Adipocyte (in vitro differentiated cells): ENCODE data around the gene ASTN2.
"Not testable (repeated sequence)": the region's sequence is repeated elsewhere in the genome, so short reads cannot be mapped to it uniquely, and the experiment has no call there.

Source experiments
- DNase-seq: peaks from one replicate; pipeline ENCODE4 v3.0.0-alpha.2; 2015; ENCODE audit warnings: low read depth
- H3K27me3 ChIP-seq: replicated peaks from 2 replicates; pipeline ENCODE4 v1.7.0; 2013; ENCODE audit warnings: mild to moderate bottlenecking, low read length, moderate library complexity; ENCODE audit not compliant: control insufficient read depth, insufficient read depth
- H3K36me3 ChIP-seq: 2 replicates; pipeline ENCODE4 v1.7.0; 2013; ENCODE audit warnings: low read length, mild to moderate bottlenecking, moderate library complexity; ENCODE audit not compliant: control insufficient read depth, insufficient read depth, severe bottlenecking
- H3K4me1 ChIP-seq: 2 replicates; pipeline ENCODE4 v1.7.0; 2013; ENCODE audit warnings: mild to moderate bottlenecking, low read length, moderate library complexity; ENCODE audit not compliant: control insufficient read depth, insufficient read depth
- H3K4me3 ChIP-seq: 2 replicates; pipeline ENCODE4 v1.7.0; 2013; ENCODE audit warnings: mild to moderate bottlenecking, low read length, moderate library complexity
- H3K9ac ChIP-seq: 2 replicates; pipeline ENCODE4 v1.7.0; 2013; ENCODE audit warnings: mild to moderate bottlenecking, low read length, moderate library complexity
- H3K9me3 ChIP-seq: 2 replicates; pipeline ENCODE4 v1.7.0; 2013; ENCODE audit warnings: mild to moderate bottlenecking, low read length, moderate library complexity; ENCODE audit not compliant: control insufficient read depth

The ASTN2 gene

DNA sequence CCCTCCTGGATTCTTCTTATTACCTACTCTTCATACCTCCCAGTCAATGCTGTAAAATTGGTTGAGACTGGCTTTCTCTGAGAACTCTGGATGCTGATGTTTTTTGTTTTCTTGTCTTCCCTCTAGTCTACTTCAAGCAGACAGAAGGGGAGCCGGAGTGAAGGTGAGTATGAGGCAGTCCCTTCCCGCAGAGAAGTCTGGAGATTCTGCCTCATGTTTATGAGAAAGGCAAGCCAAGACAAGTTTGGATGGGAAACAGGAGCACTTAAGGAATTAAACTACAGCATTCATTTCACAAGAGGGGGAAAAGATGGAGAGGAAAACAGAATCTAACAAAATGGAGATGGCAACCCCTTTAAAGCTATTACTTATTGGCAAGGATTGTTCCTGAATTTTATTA is 481.6 kb downstream of the ASTN2 start:
- H3K4me3 ChIP-seq, result no peak overlapping the region
- H3K27me3 ChIP-seq, result peaks cover 20% of the 10 kb centered on the region
- no peaks in the 10 kb centered on the region for H3K36me3 ChIP-seq
- H3K4me1 ChIP-seq, result no peaks in the 10 kb centered on the region
- no peak for DNase-seq
- H3K9ac ChIP-seq, result no peak overlapping the region
- no peaks in the 10 kb centered on the region for H3K9me3 ChIP-seq

GRCh38 chr9:116929621-116930020 is 485.2 kb downstream of the ASTN2 start:
- H3K4me1 ChIP-seq, result no peaks in the 10 kb centered on the region
- H3K9ac ChIP-seq, result no peak overlapping the region
- no peaks in the 10 kb centered on the region for H3K9me3 ChIP-seq
- no peak overlapping the region for H3K4me3 ChIP-seq
- peaks cover 26% of the 10 kb centered on the region for H3K27me3 ChIP-seq
- no peaks in the 10 kb centered on the region for H3K36me3 ChIP-seq
- DNase-seq, result no peak

GRCh38 chr9:116928884-116929283 is 486.0 kb downstream of the ASTN2 start:
- Histone ChIP-seq H3K4me3 (no peak overlapping the region), H3K36me3 (no peaks in the 10 kb centered on the region), H3K27me3 (peaks cover 26% of the 10 kb centered on the region), H3K4me1 (no peaks in the 10 kb centered on the region), H3K9me3 (no peaks in the 10 kb centered on the region), H3K9ac (no peak overlapping the region)
- no peak for DNase-seq

DNA sequence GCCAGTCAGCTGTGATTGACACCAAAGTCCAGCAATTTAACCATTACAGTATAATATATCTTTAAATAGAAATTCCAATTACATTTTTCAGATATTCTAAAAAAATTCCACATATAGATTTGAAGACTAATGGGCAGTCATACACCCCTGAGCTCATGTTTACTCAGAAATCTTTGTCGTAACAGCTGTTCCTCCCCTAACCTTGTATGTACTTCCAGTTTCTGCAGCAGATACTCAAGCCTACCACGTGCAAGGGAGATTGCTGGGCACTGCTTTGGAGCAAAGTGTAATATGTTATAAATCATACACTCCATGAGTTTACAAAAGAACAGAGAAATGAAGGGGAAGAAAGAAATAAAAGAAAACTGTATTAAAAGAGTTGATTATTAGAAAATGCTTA is 486.6 kb downstream of the ASTN2 start:
- no peak overlapping the region for H3K9ac ChIP-seq
- H3K4me1 ChIP-seq, result no peaks in the 10 kb centered on the region
- no peak overlapping the region for H3K4me3 ChIP-seq
- DNase-seq, result no peak
- no peaks in the 10 kb centered on the region for H3K9me3 ChIP-seq
- H3K27me3 ChIP-seq, result peaks cover 26% of the 10 kb centered on the region
- no peaks in the 10 kb centered on the region for H3K36me3 ChIP-seq

DNA sequence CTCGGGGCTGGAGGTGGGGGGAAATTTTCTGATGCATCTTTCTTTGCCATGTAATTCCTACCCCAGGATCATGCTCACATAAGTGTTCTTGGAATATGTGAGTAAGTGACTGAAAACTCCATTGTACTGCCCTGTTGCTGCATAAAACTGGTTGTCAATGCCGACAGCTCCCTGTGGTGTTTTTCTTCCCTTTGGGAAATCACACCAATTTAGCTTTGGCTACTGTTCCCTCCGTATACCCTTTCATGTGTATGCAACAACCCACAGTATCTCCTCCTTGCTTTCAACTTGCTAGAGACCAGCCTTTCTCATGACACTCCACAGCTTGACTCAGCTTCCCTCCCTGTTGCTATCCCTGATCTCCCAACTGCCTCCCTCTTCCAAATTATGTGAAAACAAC is 487.1 kb downstream of the ASTN2 start:
- no peaks in the 10 kb centered on the region for H3K9me3 ChIP-seq
- H3K9ac ChIP-seq, result no peak overlapping the region
- no peak overlapping the region for H3K4me3 ChIP-seq
- DNase-seq, result no peak
- H3K36me3 ChIP-seq, result no peaks in the 10 kb centered on the region
- H3K27me3 ChIP-seq, result peaks cover 26% of the 10 kb centered on the region
- no peaks in the 10 kb centered on the region for H3K4me1 ChIP-seq

DNA sequence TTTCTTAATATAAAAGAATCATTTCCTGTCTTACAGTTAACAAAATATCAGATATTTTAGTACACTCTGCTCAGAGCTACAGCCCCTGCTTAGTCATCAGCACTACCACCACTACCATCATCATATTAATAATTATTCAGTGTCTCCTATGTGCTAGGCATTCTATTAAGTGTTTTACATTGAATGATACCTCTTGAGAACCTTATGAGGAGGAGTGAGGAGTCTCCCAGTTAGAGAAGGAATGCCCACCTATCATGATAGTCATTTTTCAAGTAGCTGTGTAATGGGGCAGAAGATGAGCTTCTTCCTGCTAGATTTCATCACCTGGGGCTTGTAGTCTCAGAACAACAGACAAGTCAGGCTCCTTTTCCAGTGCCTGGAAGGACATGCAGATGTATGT is 489.7 kb downstream of the ASTN2 start:
- H3K4me3 ChIP-seq, result no peak overlapping the region
- H3K9me3 ChIP-seq, result no peaks in the 10 kb centered on the region
- no peaks in the 10 kb centered on the region for H3K36me3 ChIP-seq
- no peak for DNase-seq
- H3K4me1 ChIP-seq, result no peaks in the 10 kb centered on the region
- H3K9ac ChIP-seq, result no peak overlapping the region
- H3K27me3 ChIP-seq, result peaks cover 20% of the 10 kb centered on the region

GRCh38 chr9:116924462-116925110 is 490.3 kb downstream of the ASTN2 start:
- Histone ChIP-seq H3K9ac (no peak overlapping the region), H3K27me3 (peaks cover 20% of the 10 kb centered on the region), H3K9me3 (no peaks in the 10 kb centered on the region), H3K4me1 (no peaks in the 10 kb centered on the region), H3K36me3 (no peaks in the 10 kb centered on the region), H3K4me3 (no peak overlapping the region)
- DNase-seq, result no peak

DNA sequence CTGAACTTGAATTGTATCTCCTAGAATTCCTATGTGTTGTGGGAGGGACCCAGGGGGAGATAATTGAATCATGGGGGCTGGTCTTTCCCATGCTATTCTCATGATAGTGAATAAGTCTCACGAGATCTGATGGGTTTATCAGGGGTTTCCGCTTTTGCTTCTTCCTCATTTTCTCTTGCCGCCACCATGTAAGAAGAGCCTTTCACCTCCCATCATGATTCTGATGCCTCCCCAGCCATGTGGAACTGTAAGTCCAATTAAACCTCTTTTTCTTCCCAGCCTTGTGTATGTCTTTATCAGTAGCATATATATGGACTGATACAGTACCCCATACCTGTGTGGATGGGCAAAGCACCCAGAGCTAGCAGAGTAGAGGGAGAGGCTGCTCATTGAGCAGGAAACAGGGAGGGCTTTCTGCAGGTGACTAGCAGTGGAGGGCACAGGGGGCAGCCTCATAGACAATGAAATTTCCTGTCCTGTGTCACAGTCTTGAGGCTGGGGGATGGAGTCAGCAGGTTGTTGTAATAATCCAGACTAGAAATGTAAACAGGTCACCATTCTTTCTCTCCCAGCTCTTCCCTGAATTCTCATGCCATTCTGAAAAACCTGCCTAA is 496.9 kb downstream of the ASTN2 start:
- peaks cover 20% of the 10 kb centered on the region for H3K27me3 ChIP-seq
- DNase-seq, H3K9me3 ChIP-seq, H3K4me1 ChIP-seq, H3K4me3 ChIP-seq, H3K9ac ChIP-seq, H3K36me3 ChIP-seq: not testable (repeated sequence)

GRCh38 chr9:116913536-116913935 is 501.3 kb downstream of the ASTN2 start:
- H3K27me3 ChIP-seq, result peaks cover 26% of the 10 kb centered on the region
- H3K9me3 ChIP-seq, result no peaks in the 10 kb centered on the region
- H3K36me3 ChIP-seq, result no peaks in the 10 kb centered on the region
- H3K9ac ChIP-seq, result no peak overlapping the region
- H3K4me1 ChIP-seq, result peaks cover 7% of the 10 kb centered on the region
- no peak overlapping the region for H3K4me3 ChIP-seq
- DNase-seq, result no peak

DNA sequence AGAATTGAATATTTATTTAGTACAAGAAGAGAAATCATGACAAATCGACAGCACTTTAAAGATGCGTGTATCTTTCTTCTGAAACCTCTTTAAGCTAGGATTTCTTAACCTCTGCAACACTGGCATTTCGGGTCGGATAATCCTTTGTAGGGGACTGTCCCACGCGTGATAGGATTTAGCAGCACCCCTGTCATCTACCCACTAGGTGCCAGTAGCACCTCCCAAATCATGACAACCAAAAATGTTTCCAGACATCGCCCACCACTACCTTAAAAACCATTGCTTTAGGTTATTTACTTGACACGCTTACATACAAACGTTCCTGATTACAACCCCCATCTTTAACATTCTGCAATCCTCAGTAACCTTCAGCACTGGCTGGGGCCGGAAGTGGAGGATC is 504.7 kb downstream of the ASTN2 start:
- no peak overlapping the region for H3K4me3 ChIP-seq
- H3K4me1 ChIP-seq, result peaks cover 7% of the 10 kb centered on the region
- H3K9me3 ChIP-seq, result no peaks in the 10 kb centered on the region
- H3K9ac ChIP-seq, result no peak overlapping the region
- no peak for DNase-seq
- peaks cover 30% of the 10 kb centered on the region for H3K27me3 ChIP-seq
- H3K36me3 ChIP-seq, result no peaks in the 10 kb centered on the region

GRCh38 chr9:116907989-116908388 is 506.9 kb downstream of the ASTN2 start:
- DNase-seq, result no peak
- Histone ChIP-seq H3K9me3 (no peaks in the 10 kb centered on the region), H3K36me3 (no peaks in the 10 kb centered on the region), H3K9ac (no peak overlapping the region), H3K4me3 (no peak overlapping the region), H3K27me3 (peaks cover 30% of the 10 kb centered on the region), H3K4me1 (peaks cover 7% of the 10 kb centered on the region)

GRCh38 chr9:116905171-116905588 is 509.7 kb downstream of the ASTN2 start:
- no peak overlapping the region for H3K4me3 ChIP-seq
- peaks cover 30% of the 10 kb centered on the region for H3K27me3 ChIP-seq
- peaks cover 5% of the 10 kb centered on the region for H3K9me3 ChIP-seq
- no peaks in the 10 kb centered on the region for H3K36me3 ChIP-seq
- no peaks in the 10 kb centered on the region for H3K4me1 ChIP-seq
- no peak for DNase-seq
- H3K9ac ChIP-seq, result no peak overlapping the region
